ENCODE results near the gene STK32B.

DNA sequence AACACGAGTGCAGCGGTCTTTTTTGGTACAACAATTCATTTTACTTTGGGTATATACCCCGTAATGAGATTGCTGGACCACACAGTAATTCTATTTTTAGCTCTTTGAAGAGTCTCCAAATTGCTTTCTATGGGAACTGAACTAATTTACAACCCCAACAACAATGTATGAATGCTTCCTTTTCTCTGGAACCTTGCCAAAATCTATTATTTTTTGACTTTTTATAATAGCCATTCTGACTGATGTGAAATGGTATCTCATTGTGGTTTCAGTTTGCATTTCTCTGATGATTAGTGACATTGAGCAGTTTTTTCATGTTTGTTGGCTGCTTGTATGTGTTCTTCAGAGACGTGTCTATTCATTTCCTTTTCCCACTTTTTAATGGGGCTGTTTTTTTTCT is 240.8 kb downstream of the STK32B start:
- TF ChIP-seq, protein P1, sequence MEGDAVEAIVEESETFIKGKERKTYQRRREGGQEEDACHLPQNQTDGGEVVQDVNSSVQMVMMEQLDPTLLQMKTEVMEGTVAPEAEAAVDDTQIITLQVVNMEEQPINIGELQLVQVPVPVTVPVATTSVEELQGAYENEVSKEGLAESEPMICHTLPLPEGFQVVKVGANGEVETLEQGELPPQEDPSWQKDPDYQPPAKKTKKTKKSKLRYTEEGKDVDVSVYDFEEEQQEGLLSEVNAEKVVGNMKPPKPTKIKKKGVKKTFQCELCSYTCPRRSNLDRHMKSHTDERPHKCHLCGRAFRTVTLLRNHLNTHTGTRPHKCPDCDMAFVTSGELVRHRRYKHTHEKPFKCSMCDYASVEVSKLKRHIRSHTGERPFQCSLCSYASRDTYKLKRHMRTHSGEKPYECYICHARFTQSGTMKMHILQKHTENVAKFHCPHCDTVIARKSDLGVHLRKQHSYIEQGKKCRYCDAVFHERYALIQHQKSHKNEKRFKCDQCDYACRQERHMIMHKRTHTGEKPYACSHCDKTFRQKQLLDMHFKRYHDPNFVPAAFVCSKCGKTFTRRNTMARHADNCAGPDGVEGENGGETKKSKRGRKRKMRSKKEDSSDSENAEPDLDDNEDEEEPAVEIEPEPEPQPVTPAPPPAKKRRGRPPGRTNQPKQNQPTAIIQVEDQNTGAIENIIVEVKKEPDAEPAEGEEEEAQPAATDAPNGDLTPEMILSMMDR (IDR thresholded peaks at IDR 0.05), result no peak
- no peak for TF ChIP-seq POLR2A (IDR thresholded peaks at IDR 0.05)
